H1 (cell line): ENCODE data around the gene C9. TPM values are rescaled to one million over a fixed set of nuclear protein-coding genes. Genes with fewer than 3 reads are reported as not detected.

Source experiments
- CTCF ChIA-PET: fragments of 300-600 bp; sonication (Branson Sonifier 250); formaldehyde crosslinking; loops from one replicate; lab custom pipeline; 2021; ENCODE audit not compliant: partially characterized antibody; lab: Charles Lee
- POLR2A ChIA-PET: fragments of 300-600 bp; sonication (Branson Sonifier 250); formaldehyde crosslinking; loops from one replicate; lab custom pipeline; 2021; ENCODE audit warnings: inconsistent platforms; ENCODE audit not compliant: partially characterized antibody; lab: Charles Lee
- DNase-seq, 2 experiments: peaks; one replicate each; pipeline versions ENCODE4 v3.0.0 to v3.0.0-alpha.2; 2010 to 2022; ENCODE audit warnings: low spot score in 2 of 2, low read depth in 1 of 2, mixed read lengths in 1 of 2
- FAIRE-seq: peaks from 2 replicates; lab custom pipeline; 2011; peaks lifted over from hg19 to GRCh38; lab: Jason Lieb, UNC
- H2AFZ ChIP-seq: 2 replicates; pipeline ENCODE4 v1.8.1; 2012; ENCODE audit warnings: low read length, inconsistent platforms
- H2AK5ac ChIP-seq: 2 replicates; pipeline ENCODE4 v1.6.1; 2013; ENCODE audit warnings: low read depth, low read length
- H2BK120ac ChIP-seq: replicated peaks from 2 replicates; pipeline ENCODE3; 2013; ENCODE audit warnings: low read depth, low read length, inconsistent platforms
- H2BK12ac ChIP-seq: 2 replicates; pipeline ENCODE4 v1.6.1; 2013; ENCODE audit warnings: low read depth, low read length
- H2BK15ac ChIP-seq: 2 replicates; pipeline ENCODE4 v1.6.1; 2013; ENCODE audit warnings: low read length
- H2BK20ac ChIP-seq: 2 replicates; pipeline ENCODE4 v1.6.1; 2013; ENCODE audit warnings: low read length
- H2BK5ac ChIP-seq: 2 replicates; pipeline ENCODE4 v1.6.1; 2013; ENCODE audit warnings: low read depth, low read length
- H3K14ac ChIP-seq: 2 replicates; pipeline ENCODE4 v1.6.1; 2013; ENCODE audit warnings: inconsistent platforms; ENCODE audit not compliant: insufficient read length
- H3K18ac ChIP-seq: 2 replicates; pipeline ENCODE4 v1.6.1; 2013; ENCODE audit warnings: low read length; ENCODE audit errors: extremely low read depth
- H3K23ac ChIP-seq: 2 replicates; pipeline ENCODE4 v1.6.1; 2013; ENCODE audit warnings: inconsistent platforms; ENCODE audit not compliant: insufficient read length
- H3K23me2 ChIP-seq: 2 replicates; pipeline ENCODE4 v1.6.1; 2013; ENCODE audit warnings: low read depth, low read length
- H3K27ac ChIP-seq: 2 replicates; pipeline ENCODE4 v1.6.1; 2011; ENCODE audit warnings: low read depth, low read length, inconsistent platforms
- H3K27me3 ChIP-seq, 4 experiments: replicated peaks in 1 of 4; 1 replicate in 1 of 4; 2 replicates in 3 of 4; pipeline versions ENCODE4 v1.6.1 to v1.8.1; 2011 to 2013; ENCODE audit warnings: low read length in 3 of 4, mild to moderate bottlenecking in 3 of 4, inconsistent platforms in 2 of 4, mixed read lengths in 2 of 4, moderate library complexity in 1 of 4; ENCODE audit not compliant: control insufficient read depth in 3 of 4, insufficient read depth in 3 of 4; ENCODE audit errors: extremely low read depth in 1 of 4
- H3K36me3 ChIP-seq, 4 experiments: 2 replicates each; pipeline versions ENCODE4 v1.6.1 to v1.8.1; 2011 to 2013; ENCODE audit warnings: mild to moderate bottlenecking in 4 of 4, low read length in 3 of 4, moderate library complexity in 2 of 4, control low read depth in 1 of 4, inconsistent platforms in 1 of 4; ENCODE audit not compliant: insufficient read depth in 4 of 4, control insufficient read depth in 2 of 4
- H3K4ac ChIP-seq: replicated peaks from 2 replicates; pipeline ENCODE3; 2013; ENCODE audit warnings: low read length, low read depth, mixed read lengths, inconsistent platforms; ENCODE audit not compliant: insufficient read length
- H3K4me1 ChIP-seq, 4 experiments: replicated peaks in 1 of 4; 1 replicate in 1 of 4; 2 replicates in 3 of 4; pipeline versions ENCODE4 v1.6.1 to v1.8.1; 2011 to 2013; ENCODE audit warnings: low read length in 3 of 4, inconsistent platforms in 2 of 4, mixed read lengths in 1 of 4; ENCODE audit not compliant: insufficient read depth in 4 of 4, control insufficient read depth in 3 of 4
- H3K4me2 ChIP-seq, 2 experiments: 2 replicates each; pipeline versions ENCODE4 v1.6.1 to v1.8.1; 2011 to 2013; ENCODE audit warnings: low read depth in 2 of 2, low read length in 2 of 2, control low read depth in 1 of 2, inconsistent platforms in 1 of 2, mild to moderate bottlenecking in 1 of 2; ENCODE audit not compliant: insufficient read depth in 1 of 2
- H3K4me3 ChIP-seq, 4 experiments: fragments of 200-600, 300-600 bp in 1 of 4; sonication (generic), shearing (Covaris generic), sonication (Bioruptor Twin) in 1 of 4; 2 replicates each; pipeline versions ENCODE4 v1.5.1 to v1.8.1; 2011 to 2016; ENCODE audit warnings: low read length in 4 of 4, low read depth in 3 of 4, control low read depth in 2 of 4, inconsistent platforms in 2 of 4, mild to moderate bottlenecking in 2 of 4, mixed read lengths in 1 of 4, moderate library complexity in 1 of 4; ENCODE audit not compliant: insufficient read depth in 2 of 4; ENCODE audit errors: extremely low read depth in 1 of 4
- H3K56ac ChIP-seq: replicated peaks from 2 replicates; pipeline ENCODE3; 2013; ENCODE audit warnings: low read depth, mild to moderate bottlenecking, mixed read lengths, low read length, inconsistent platforms; ENCODE audit not compliant: insufficient read length
- H3K79me1 ChIP-seq: 2 replicates; pipeline ENCODE4 v1.6.1; 2013; ENCODE audit warnings: low read depth, low read length, control low read depth
- H3K79me2 ChIP-seq, 2 experiments: 2 replicates each; pipeline versions ENCODE4 v1.6.1 to v1.8.1; 2012 to 2013; ENCODE audit warnings: low read length in 2 of 2, mild to moderate bottlenecking in 2 of 2, inconsistent platforms in 1 of 2; ENCODE audit not compliant: insufficient read depth in 2 of 2, control insufficient read depth in 1 of 2
- H3K9ac ChIP-seq, 4 experiments: replicated peaks in 1 of 4; 1 replicate in 1 of 4; 2 replicates in 3 of 4; pipeline versions ENCODE4 v1.6.1 to v1.8.1; 2011 to 2013; ENCODE audit warnings: low read depth in 3 of 4, low read length in 3 of 4, control low read depth in 2 of 4, mild to moderate bottlenecking in 2 of 4, moderate library complexity in 2 of 4, inconsistent platforms in 1 of 4; ENCODE audit errors: extremely low read depth in 1 of 4
- H3K9me3 ChIP-seq, 2 experiments: 2 replicates each; pipeline versions ENCODE4 v1.6.1 to v1.8.1; 2012 to 2013; ENCODE audit warnings: mild to moderate bottlenecking in 2 of 2, moderate library complexity in 2 of 2, control low read depth in 1 of 2, inconsistent platforms in 1 of 2, low read depth in 1 of 2, low read length in 1 of 2, mixed read lengths in 1 of 2; ENCODE audit not compliant: insufficient read depth in 2 of 2
- H4K20me1 ChIP-seq, 2 experiments: replicated peaks in 1 of 2; 2 replicates each; pipeline versions ENCODE3 to v1.8.1; 2011 to 2013; ENCODE audit warnings: inconsistent platforms in 2 of 2, low read length in 2 of 2, mild to moderate bottlenecking in 1 of 2; ENCODE audit not compliant: insufficient read depth in 2 of 2, control insufficient read depth in 1 of 2
- H4K5ac ChIP-seq: 2 replicates; pipeline ENCODE4 v1.6.1; 2013; ENCODE audit warnings: low read length, low read depth, mixed read lengths, inconsistent platforms; ENCODE audit not compliant: insufficient read length
- H4K8ac ChIP-seq: 2 replicates; pipeline ENCODE4 v1.8.0; 2013; ENCODE audit warnings: mild to moderate bottlenecking, moderate library complexity, low read length, inconsistent platforms; ENCODE audit not compliant: insufficient read depth; ENCODE audit errors: extremely low read depth
- H4K91ac ChIP-seq: replicated peaks from 2 replicates; pipeline ENCODE3; 2013; ENCODE audit warnings: low read length, mixed read lengths, inconsistent platforms; ENCODE audit not compliant: insufficient read length
- CREB1 ChIP-seq: IDR thresholded peaks from 2 replicates; pipeline ENCODE4 v1.6.1; 2012; ENCODE audit warnings: inconsistent platforms
- RBBP5 ChIP-seq: IDR thresholded peaks from 2 replicates; pipeline ENCODE4 v1.7.1; 2012; ENCODE audit warnings: low read depth, mild to moderate bottlenecking, inconsistent platforms, low read length, moderate library complexity, borderline replicate concordance
- WGBS, 2 experiments: shearing (Covaris generic) in 1 of 2; methylation state at CpG; one replicate each; pipeline versions ENCODE4 v1.1.6 to v1.1.7; 2013 to 2015; ENCODE audit warnings: low lambda C conversion rate in 2 of 2, mixed read lengths in 2 of 2, inconsistent platforms in 1 of 2, low coverage in 1 of 2, missing lambda C conversion rate in 1 of 2; ENCODE audit not compliant: insufficient replicate concordance in 2 of 2, insufficient coverage in 1 of 2, insufficient read length in 1 of 2; ENCODE audit errors: extremely low coverage in 1 of 2, missing lambda C conversion rate in 1 of 2; 5-methylcytosine and 5-hydroxymethylcytosine counted together
- polyA plus RNA-seq, 7 experiments: library from polyadenylated mRNA; depleted of rRNA in 3 of 7; stranded (reverse) in 5 of 7; unstranded in 2 of 7; fragments of >200 nt in 5 of 7; fragments of 200-250 nt in 2 of 7; gene quantifications; 1 replicate in 5 of 7; 2 replicates in 1 of 7; 4 replicates in 1 of 7; pipeline versions ENCODE4 v1.2.1 to v1.2.3, GENCODE V29; 2011 to 2013; ENCODE audit warnings: missing spikeins in 2 of 7, mixed read lengths in 2 of 7
- total RNA-seq: library from RNA; stranded (reverse); fragmentation: NEBNext Ultra II Directional; extraction: Animal tissue kit (Norgen Biotek cat#: 25700); gene quantifications from 2 replicates; pipeline ENCODE4 v1.2.1, GENCODE V29; 2021

The C9 gene
- total and polyA plus RNA-seq, 2 of the 8 experiments (the other 6 are each of a cell fraction or from before 2014, with no cell fraction given): not detected

DNA sequence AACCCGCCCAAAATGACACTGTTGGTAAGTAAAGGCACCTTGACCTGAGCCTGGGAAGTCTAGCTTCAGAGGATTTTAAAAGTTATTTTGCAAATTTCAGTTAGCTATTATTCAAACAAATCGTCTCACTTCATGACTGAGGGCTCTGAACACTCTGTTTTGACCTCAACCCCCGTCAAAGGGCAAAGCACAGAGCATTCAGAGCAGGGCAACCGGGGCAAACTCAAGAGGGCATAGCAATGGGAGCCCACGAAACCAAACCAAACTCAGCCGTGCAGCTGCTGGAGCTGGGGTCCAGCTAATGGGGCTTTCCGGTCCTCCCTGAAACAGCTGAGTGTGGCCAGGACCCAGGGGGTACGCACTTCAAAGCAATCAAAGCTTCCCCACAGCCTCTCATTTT lies 1.6 kb downstream of the C9 start:
- 86% methylated on average over 8 of the region's 8 CpGs; no CpG with 5 or more reads in 1 of the 2 experiments for WGBS, 2 experiments
- Histone ChIP-seq H3K9ac (no peak overlapping the region), H2BK5ac (no peak overlapping the region), H3K27me3 (no peaks in the 10 kb centered on the region), H2AFZ (no peak overlapping the region)
- POLR2A ChIA-PET: no interaction called here
- TF ChIP-seq CREB1 (no peak), RBBP5 (no peak)
- TF ChIP-seq, all 59 proteins: peak for 0
- DNase-seq (no peak), FAIRE-seq (no peak)
- Histone ChIP-seq H3K4me3 (no peak overlapping the region), H2BK15ac (no peak overlapping the region), H3K9me3 (no peaks in the 10 kb centered on the region), H4K91ac (no peak overlapping the region), H3K79me1 (no peaks in the 10 kb centered on the region), H3K36me3 (no peaks in the 10 kb centered on the region), H2BK20ac (no peak overlapping the region), H3K4ac (no peak overlapping the region), H3K23me2 (no peaks in the 10 kb centered on the region), H3K14ac (no peak overlapping the region), H3K18ac (no peak overlapping the region), H4K20me1 (no peaks in the 10 kb centered on the region), H3K79me2 (no peaks in the 10 kb centered on the region), H4K5ac (no peak overlapping the region), H3K23ac (no peak overlapping the region), H2BK12ac (no peak overlapping the region), H2BK120ac (no peak overlapping the region), H3K27ac (no peak overlapping the region), H3K4me2 (no peak overlapping the region), H4K8ac (no peak overlapping the region), H3K56ac (no peak overlapping the region), H2AK5ac (no peak overlapping the region), H3K4me1 (peaks cover 0 to 10% (median 2%) of the 10 kb centered on the region in 4 experiments; a peak in 3 of 7 replicates)
- CTCF ChIA-PET: interaction anchor here (0.6 to 3.6 kb wide), 2 partner anchors 14 to 154 kb away, joined by 3 to 26 read pairs; no protein-coding TSS in a partner anchor
